ENCODE results near the gene GAL. TPM values are rescaled to one million over a fixed set of nuclear protein-coding genes. Genes with fewer than 3 reads are reported as not detected.
A peak's percentile ranks its signal among the peaks of the same experiment; 100 is the strongest.

GAL gene
- total and polyA plus RNA-seq, 2 of the 8 experiments (the other 6 are each of a cell fraction or from before 2014, with no cell fraction given) = 81.8 to 233 TPM

- 0 out of 2 replicates have a peak overlapping the region, but pooled peaks have one; percentile 93 for H2BK15ac ChIP-seq (ENCODE audit: low read length)
- H2BK120ac ChIP-seq (replicated peaks; ENCODE audit: low read depth, low read length) = no peak overlapping the region
- peaks cover 4% of the 10 kb centered on the region; the same call in 1 of the 2 replicates for H3K23me2 ChIP-seq (ENCODE audit: low read depth, low read length)
- peaks cover 0 to 3% (median 0%) of the 10 kb centered on the region in 4 experiments; a peak in 1 of 8 replicates for H3K36me3 ChIP-seq (ENCODE audit: control insufficient read depth in 2 of 4, insufficient read depth in 4 of 4, low read length in 3 of 4)
- H3K4me3 ChIP-seq (ENCODE audit: extremely low read depth in 1 of 4, insufficient read depth in 2 of 4, low read depth in 3 of 4, low read length in 4 of 4) = no peak overlapping the region
- H3K4ac ChIP-seq (replicated peaks; ENCODE audit: insufficient read length, low read depth, low read length) = peak overlapping the region; percentile 57
- no peaks in the 10 kb centered on the region for H3K79me2 ChIP-seq (ENCODE audit: control insufficient read depth in 1 of 2, insufficient read depth in 2 of 2, low read length in 2 of 2)
- H2AK5ac ChIP-seq (ENCODE audit: low read depth, low read length) = peak overlapping the region; percentile 85; the same call in 1 of the 2 replicates
- no peaks in the 10 kb centered on the region for H3K9me3 ChIP-seq (ENCODE audit: insufficient read depth in 2 of 2, low read depth in 1 of 2, low read length in 1 of 2)
- no peak overlapping the region for H4K8ac ChIP-seq (ENCODE audit: extremely low read depth, insufficient read depth, low read length)
- FAIRE-seq (no peak), DNase-seq (ENCODE audit: low read depth in 1 of 2, low spot score in 2 of 2) (no peak)
- H3K27me3 ChIP-seq (replicated peaks in 1 of 4; ENCODE audit: control insufficient read depth in 3 of 4, extremely low read depth in 1 of 4, insufficient read depth in 3 of 4, low read length in 3 of 4) = no peaks in the 10 kb centered on the region
- H2BK5ac ChIP-seq (ENCODE audit: low read depth, low read length) = peak overlapping the region; percentile 69; the same call in 1 of the 2 replicates
- ChIA-PET CTCF (ENCODE audit: partially characterized antibody) (interaction anchor here (1.7 to 3.9 kb wide), 2 partner anchors 21 to 121 kb away, joined by 3 to 12 read pairs; no protein-coding TSS in a partner anchor), POLR2A (ENCODE audit: partially characterized antibody) (interaction anchor here (1.7 kb wide), 2 partner anchors 27 to 39 kb away, joined by 3 read pairs; partner anchors contain the start of gene GAL)
- no peaks in the 10 kb centered on the region for H3K79me1 ChIP-seq (ENCODE audit: low read depth, low read length)
- no peak overlapping the region for H3K18ac ChIP-seq (ENCODE audit: extremely low read depth, low read length)
- 88 to 100% methylated on average over 5 to 8 of the region's 8 CpGs for WGBS, 2 experiments (ENCODE audit: extremely low coverage in 1 of 2, insufficient coverage in 1 of 2, insufficient read length in 1 of 2, insufficient replicate concordance in 2 of 2, low coverage in 1 of 2, low lambda C conversion rate in 2 of 2, missing lambda C conversion rate in 1 of 2)
- no peak overlapping the region for H4K5ac ChIP-seq (ENCODE audit: insufficient read length, low read depth, low read length)
- H2BK12ac ChIP-seq (ENCODE audit: low read depth, low read length) = peak overlapping the region; percentile 95; the same call in 1 of the 2 replicates
- H4K20me1 ChIP-seq (replicated peaks in 1 of 2; ENCODE audit: control insufficient read depth in 1 of 2, insufficient read depth in 2 of 2, low read length in 2 of 2) = peaks cover 0 to 3% of the 10 kb centered on the region in 2 experiments
- no peak overlapping the region for H2AFZ ChIP-seq (ENCODE audit: low read length)
- H3K4me2 ChIP-seq (ENCODE audit: insufficient read depth in 1 of 2, low read depth in 2 of 2, low read length in 2 of 2) = no peak overlapping the region
- no peak overlapping the region for H3K27ac ChIP-seq (ENCODE audit: low read depth, low read length)
- H3K23ac ChIP-seq (ENCODE audit: insufficient read length) = no peak overlapping the region
- H2BK20ac ChIP-seq (ENCODE audit: low read length) = 0 out of 2 replicates have a peak overlapping the region, but pooled peaks have one; percentile 69
- H3K9ac ChIP-seq (replicated peaks in 1 of 4; ENCODE audit: extremely low read depth in 1 of 4, low read depth in 3 of 4, low read length in 3 of 4) = no peak overlapping the region
- H3K14ac ChIP-seq (ENCODE audit: insufficient read length) = no peak overlapping the region
- H3K56ac ChIP-seq (replicated peaks; ENCODE audit: insufficient read length, low read depth, low read length) = peak overlapping the region; percentile 89
- peak overlapping the region; percentile 79 for H4K91ac ChIP-seq (replicated peaks; ENCODE audit: insufficient read length, low read length)
- peaks cover 3 to 13% (median 8%) of the 10 kb centered on the region in 4 experiments; a peak in 6 of 7 replicates for H3K4me1 ChIP-seq (replicated peaks in 1 of 4; ENCODE audit: control insufficient read depth in 3 of 4, insufficient read depth in 4 of 4, low read length in 3 of 4)
- no peak for TF ChIP-seq CTBP2 (IDR thresholded peaks at IDR 0.05; ENCODE audit: borderline replicate concordance, insufficient read depth, insufficient read length, low read length)
- TF ChIP-seq CBX5 (IDR thresholded peaks at IDR 0.05; ENCODE audit: low read depth, low read length) = no peak
- TF ChIP-seq E2F6 (IDR thresholded peaks at IDR 0.05) = no peak
- TF ChIP-seq TBP (IDR thresholded peaks at IDR 0.05; ENCODE audit: low read depth, low read length) = no peak
- TF ChIP-seq TAF7 (optimal IDR thresholded peaks at IDR 0.05; ENCODE audit: borderline replicate concordance, low read depth, low read length) = no peak
Observed at GRCh38 chr11:68711114-68711513, 26.8 kb downstream of the GAL start.
